OCI-M1 (cell line): Measurements from ENCODE around the gene CD180.

ENCODE experiments used
- DNase-seq: peaks from one replicate; lab custom pipeline; 2025; lab: John Stamatoyannopoulos, UW

The CD180 gene

DNA sequence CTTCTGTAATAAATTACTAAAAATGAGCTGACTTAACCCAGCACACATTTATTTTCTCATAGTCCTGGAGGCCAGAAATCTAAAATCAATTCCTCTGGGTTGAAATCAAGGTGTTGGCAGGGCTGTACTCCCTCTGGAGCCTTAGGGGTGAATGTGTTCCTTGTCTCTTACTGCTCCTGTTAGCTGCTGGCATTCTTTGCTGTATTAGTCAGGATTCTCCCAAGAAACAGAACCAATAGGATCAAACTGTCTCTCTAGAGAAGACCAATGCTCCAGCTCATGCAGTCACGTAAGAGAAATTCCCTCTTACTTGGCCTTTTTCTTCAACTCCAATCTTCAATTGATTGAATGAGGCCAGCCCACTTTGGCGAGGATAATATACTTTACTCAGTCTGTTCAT, 15.3 kb upstream of the CD180 start:
- no peak for DNase-seq

DNA sequence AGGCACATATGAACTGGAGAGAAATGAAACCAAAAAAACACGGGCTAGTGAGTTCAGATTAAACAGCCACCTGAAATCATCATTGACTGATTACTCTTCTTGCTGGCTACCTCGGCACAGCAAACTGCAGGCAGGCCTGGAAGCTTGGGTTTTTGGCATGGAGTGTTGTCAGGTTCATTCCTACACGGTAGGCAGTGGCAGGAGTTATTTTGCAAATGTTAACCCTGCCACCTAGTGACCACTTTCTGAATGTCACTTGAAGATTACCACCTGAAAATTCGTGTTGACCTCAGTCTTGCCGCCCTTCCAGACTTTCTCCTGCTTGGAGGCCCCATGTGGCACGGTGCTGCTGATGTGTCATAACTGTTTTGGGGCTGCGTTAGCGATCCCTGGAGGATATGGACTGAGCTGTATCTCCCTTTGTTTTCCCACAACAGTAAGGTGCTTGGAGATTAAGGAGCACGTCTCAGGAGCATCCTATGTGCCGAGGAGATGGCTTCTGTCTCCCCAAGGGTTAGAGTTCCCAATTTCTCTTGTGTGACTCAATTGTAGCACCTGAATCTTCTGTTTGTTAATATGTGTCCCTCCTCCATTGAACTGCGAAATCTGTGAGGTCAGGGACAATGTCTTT, 12.7 kb upstream of the CD180 start:
- DNase-seq = peak; percentile 93

DNA sequence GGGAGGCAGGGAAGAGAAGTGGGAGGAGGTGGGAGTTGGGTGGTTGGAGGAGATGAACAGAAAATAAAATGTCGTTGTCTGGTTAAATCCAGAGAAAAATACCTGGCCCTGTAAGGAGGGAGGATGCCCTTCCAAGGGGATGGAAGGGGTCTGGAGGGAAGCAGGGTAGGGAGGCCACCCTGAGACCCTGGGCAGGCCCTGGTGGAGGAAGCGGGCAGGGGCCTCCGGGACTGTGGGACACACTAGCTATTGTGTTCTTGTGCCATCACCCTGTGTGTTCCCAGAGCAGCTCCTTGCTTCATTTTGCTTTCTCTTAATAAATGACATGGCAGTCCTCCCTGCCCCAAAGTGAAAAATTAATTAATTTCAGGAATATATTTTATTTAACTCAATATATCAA, 11.8 kb upstream of the CD180 start:
- DNase-seq = no peak

- DNase-seq = peak; percentile 97
These were observed 10.3 kb upstream of the CD180 start for GRCh38 chr5:67206929-67207328.

DNA sequence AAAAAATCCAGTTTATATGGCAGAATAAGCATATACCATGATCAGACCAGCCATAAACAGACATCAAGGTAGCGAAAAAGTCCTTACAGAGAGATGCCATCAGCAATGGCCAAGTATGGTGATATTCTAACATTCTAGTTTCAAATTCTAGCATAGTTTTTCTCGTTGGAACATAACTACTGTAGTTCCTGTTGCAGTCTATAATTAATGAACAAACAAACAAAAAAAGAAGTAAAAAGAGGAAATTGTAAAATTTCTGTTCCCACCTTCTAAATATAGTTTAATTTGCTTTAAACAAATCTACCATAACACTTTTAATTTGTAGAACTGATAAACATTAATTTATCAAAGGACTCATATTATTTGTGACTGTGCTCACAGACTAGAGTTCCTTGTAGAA, 9.9 kb upstream of the CD180 start:
- peak; percentile 64 for DNase-seq

DNA sequence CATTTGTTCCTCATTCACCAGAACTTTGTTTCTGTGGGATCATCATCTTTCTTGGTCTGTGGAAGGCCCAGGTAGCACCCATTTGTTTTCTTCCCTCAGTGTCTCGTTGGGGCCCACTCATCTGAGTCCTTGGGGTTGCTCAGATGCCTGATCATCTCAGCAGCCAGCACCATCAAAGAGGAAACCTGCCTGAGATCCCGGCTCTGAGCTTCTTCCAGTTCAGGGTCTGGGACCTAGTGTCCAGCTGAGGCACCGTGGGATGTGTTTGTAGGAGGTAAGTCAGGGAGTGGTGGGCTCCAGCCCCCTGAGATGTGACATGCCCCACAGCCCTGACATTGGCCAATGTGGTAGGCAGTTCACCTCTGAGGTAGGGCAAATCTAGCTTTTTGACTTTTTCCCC, 9.4 kb upstream of the CD180 start:
- no peak for DNase-seq

GRCh38 chr5:67204821-67205220, 8.2 kb upstream of the CD180 start:
- no peak for DNase-seq

DNA sequence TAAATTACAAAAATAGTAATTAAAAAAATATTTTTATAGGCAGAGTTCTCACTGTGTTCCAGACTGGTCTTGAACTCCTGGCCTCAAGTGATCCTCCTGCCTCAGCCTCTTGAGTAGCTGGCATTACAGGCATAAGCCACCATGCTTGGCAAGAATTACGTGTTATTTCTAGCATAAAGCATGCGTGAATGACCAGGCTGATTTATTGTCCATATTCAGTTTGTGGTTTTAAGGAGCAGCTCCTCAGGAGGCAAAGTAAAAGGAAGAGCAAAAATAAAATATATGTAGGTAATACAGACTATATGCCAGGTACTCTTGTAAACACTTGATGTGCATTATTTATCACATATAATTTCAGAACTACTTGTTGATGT, 7.1 kb upstream of the CD180 start:
- peak; percentile 52 for DNase-seq

- no peak for DNase-seq
These were observed 6.2 kb upstream of the CD180 start for GRCh38 chr5:67202828-67203227.

GRCh38 chr5:67201897-67202549, 5.4 kb upstream of the CD180 start:
- no peak for DNase-seq

- no peak for DNase-seq
These were observed 4.4 kb upstream of the CD180 start for GRCh38 chr5:67200809-67201562.

- DNase-seq = no peak
These were observed 3.3 kb upstream of the CD180 start for GRCh38 chr5:67199859-67200258.

DNA sequence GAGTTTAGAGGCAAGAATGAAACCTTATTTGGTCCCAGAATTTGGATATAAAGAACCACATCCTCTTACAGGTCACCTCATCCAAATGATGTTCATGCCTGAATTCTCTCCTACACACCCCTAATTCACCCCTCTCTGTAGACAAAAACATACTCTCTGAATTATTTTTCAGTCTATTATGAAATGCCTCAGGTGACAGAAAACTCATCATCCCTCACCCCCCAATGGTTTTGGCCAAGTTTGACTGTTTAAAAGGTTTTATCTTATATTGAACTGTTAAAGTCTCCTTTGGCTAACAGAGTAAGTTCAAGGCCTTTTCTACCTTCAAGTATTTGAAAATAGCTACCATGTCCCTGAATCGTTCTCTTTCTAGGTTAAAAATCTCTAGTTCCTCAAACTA, 2.3 kb upstream of the CD180 start:
- no peak for DNase-seq

- no peak for DNase-seq
These were observed 937 bp upstream of the CD180 start for GRCh38 chr5:67197536-67197935.

DNA sequence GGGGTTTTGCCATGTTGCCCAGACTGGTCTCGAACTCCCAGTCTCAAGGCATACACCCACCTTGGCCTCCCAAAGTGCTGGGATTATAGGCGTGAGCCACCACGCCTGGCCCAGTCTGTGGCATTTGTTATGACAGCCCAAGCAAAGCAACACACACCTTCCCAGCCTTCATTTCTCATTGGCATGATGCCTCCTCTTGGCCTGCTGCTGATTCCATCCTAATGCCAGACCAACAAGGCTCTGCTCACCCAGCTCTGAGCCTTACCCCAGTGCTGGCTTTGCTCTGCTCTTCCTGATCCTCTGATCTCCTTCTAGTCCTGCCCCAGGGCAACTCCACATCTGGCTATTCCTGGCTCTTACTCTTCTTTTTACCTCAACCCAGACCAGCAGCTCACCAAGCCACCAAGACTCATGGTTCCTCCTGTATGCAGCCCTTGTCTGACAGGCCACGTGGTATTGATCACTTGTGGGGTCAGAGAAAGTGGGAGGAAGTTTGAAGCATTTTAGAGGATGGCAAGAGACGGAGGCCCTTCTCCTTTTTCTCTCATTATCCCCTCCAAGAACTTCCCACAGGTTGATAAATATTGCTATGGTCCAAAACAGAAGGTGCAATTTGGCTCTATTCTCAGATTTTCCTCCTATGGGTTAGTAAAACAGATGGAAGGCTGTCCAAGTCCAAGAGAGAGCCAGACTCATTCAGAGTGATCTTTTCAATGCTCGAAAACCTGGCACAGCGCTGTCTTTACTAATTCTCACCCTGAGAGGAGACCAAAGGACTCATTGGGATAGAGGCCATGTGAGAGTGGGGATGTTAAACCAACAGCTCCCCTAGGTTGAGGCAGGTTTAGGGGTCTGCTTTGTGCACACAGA, 958 bp downstream of the CD180 start:
- DNase-seq = no peak

DNA sequence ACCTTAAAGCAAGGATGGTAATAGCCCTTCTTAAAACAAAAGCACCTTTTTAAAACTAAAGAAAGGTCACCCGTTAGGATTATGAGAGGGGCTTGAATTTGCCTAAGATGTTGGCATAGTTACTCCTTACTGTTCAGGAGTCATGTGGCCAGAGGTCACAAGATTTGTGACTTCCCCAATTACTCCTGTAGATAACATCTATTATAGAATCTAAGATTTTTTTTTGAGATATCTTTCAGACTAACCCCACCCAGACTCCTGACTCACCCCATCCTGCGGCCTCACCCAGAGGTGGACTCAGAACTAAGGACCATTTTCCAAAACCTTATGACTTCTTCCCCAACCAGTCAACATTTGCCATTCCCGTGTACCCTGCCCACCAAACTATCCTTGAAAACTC, 2.4 kb downstream of the CD180 start:
- DNase-seq = no peak

- DNase-seq = peak; percentile 29
These were observed 3.2 kb downstream of the CD180 start for GRCh38 chr5:67193439-67193807.

DNA sequence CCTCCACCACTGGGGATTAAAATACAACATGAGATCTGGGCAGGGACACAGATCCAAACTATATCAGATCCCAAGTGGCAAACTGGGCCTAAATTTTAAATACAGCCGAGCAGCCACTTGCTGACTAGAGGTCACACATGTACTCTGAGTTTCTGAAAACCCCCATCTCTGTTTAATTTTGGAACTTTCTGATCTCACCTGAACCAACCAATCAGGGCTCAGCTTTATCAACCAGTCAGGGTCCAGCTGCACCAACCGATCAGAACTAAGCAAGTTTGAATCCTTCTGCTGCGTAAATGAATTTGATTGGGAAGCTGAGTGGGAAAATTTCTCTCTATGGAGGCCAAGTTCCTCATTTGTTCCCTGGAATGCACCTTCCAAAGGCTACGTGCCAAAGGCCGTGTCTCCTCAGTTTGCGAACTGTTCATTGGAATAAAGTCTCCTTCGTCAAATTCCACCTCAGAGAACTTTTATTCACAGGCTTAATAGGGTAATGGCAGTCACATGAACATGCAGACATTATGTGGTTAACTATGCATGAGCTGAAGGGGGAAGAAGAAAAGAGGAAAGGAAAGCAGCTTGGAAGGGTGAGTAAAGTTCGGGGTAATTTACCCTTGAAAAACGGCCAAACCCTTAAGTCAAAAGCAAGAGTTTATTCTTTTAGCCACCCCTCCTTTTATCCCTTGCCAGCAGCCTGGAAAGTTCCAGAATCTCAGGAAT, 3.7 kb downstream of the CD180 start:
- peak; percentile 30 for DNase-seq

DNA sequence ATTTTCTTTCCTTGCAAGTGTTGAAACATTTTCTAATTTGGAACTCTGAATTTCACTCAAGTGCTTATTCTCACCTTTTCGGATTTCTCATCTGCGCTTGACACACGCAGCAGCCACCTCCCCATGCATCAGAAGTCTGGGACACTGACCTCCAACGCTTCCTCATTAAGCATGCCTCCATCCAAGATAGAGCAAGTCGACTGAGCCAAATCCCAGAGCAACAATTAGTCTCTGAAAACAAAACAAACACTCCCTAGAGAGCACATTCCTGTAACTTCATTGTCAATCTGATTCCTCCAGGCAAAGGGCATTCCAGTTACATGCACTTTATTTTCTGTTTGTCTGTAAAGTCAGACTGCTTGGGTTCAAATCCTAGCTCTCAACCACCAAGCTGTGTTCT, 5.7 kb downstream of the CD180 start:
- DNase-seq = no peak

DNA sequence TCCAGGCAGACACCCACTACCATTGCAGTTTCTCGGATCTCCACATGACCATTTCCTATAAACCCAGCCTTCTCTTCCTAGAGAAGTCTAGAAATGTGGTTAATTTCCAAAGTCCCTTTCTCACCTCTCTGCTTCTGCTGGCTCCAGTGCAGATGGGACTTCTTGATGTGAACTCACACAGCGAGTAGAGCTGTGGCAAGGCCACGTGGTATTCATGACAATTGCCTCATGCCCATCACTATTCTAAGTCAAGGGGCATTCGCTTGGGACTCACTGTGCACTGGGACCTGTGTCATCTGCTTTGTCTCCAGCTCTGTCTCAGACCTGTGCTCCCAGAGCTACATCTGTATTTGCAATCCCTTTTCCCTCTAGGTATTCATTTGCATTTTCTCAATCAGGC, 6.2 kb downstream of the CD180 start:
- no peak for DNase-seq

GRCh38 chr5:67189931-67190330, 6.7 kb downstream of the CD180 start:
- DNase-seq = no peak

DNA sequence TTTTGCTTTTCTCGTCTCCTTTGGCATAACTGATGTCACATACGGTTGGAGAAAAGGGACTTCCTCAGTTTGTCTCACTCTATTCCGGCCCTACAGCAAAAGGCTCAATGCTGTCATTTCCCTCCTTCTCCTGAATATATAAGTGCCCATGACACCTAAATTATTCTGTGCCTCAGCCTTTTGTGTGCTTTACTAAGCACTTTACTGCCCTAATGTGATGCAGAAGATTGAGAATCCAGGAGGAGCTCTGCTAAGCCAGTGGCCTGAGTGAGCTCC, 7.6 kb downstream of the CD180 start:
- DNase-seq = no peak
